Kidney (tissue), 14 donors: ENCODE data around the gene LBX1. TPM values are rescaled to one million over a fixed set of nuclear protein-coding genes. Genes with fewer than 3 reads are reported as not detected.

Source experiments
- DNase-seq, 5 donors: peaks; one replicate each; pipeline ENCODE4 v3.0.0-alpha.2; 2013 to 2020
- FAIRE-seq: peaks from 2 replicates; lab custom pipeline; 2012; peaks lifted over from hg19 to GRCh38; lab: Jason Lieb, UNC
- H3K27ac ChIP-seq, 2 donors: one replicate each; pipeline ENCODE4 v1.7.0; 2013; ENCODE audit warnings: low read depth in 2 of 2, low read length in 2 of 2, inconsistent platforms in 1 of 2
- H3K27me3 ChIP-seq: one replicate; pipeline ENCODE4 v1.7.1; 2013; ENCODE audit warnings: low read length, inconsistent platforms; ENCODE audit not compliant: control insufficient read depth, insufficient read depth
- H3K36me3 ChIP-seq, 3 donors: one replicate each; pipeline versions ENCODE4 v1.7.0 to v1.7.1; 2013; ENCODE audit warnings: low read length in 3 of 3, control low read depth in 1 of 3, inconsistent platforms in 1 of 3; ENCODE audit not compliant: insufficient read depth in 3 of 3, control insufficient read depth in 2 of 3
- H3K4me1 ChIP-seq, 3 donors: one replicate each; pipeline versions ENCODE4 v1.7.0 to v1.7.1; 2013; ENCODE audit warnings: low read length in 3 of 3, inconsistent platforms in 1 of 3, low read depth in 1 of 3; ENCODE audit not compliant: control insufficient read depth in 2 of 3, insufficient read depth in 2 of 3
- H3K4me3 ChIP-seq, 3 donors: one replicate each; pipeline versions ENCODE4 v1.7.0 to v1.8.1; 2013; ENCODE audit warnings: low read length in 3 of 3, control low read depth in 1 of 3, inconsistent platforms in 1 of 3
- H3K9ac ChIP-seq, 3 donors: one replicate each; pipeline versions ENCODE4 v1.7.0 to v1.7.1; 2013; ENCODE audit warnings: low read length in 3 of 3, control low read depth in 1 of 3, inconsistent platforms in 1 of 3
- H3K9me3 ChIP-seq, 3 donors: one replicate each; pipeline versions ENCODE4 v1.7.0 to v1.7.1; 2013; ENCODE audit warnings: low read length in 3 of 3, control low read depth in 1 of 3, inconsistent platforms in 1 of 3; ENCODE audit not compliant: control insufficient read depth in 2 of 3, insufficient read depth in 1 of 3
- intact Hi-C: fragments of 100-400 bp; cut with DNase I; formaldehyde crosslinking; loops from one replicate; pipeline ENCODE4 v1.11.1; 2022
- polyA plus RNA-seq: library from polyadenylated mRNA; stranded (reverse); fragments of 350-450 nt; fragmentation: Illumina TruSeq; extraction: RNeasy Lipid Tissue Mini Kit (QIAGEN cat#74804); gene quantifications from one replicate; pipeline ENCODE4 v1.2.3, GENCODE V29; 2014; ENCODE audit warnings: low read depth, low replicate concordance; ENCODE audit not compliant: insufficient read depth
- total RNA-seq: library from RNA; stranded (reverse); fragmentation: NEBNext Ultra II Directional; extraction: Animal tissue kit (Norgen Biotek cat#: 25700); gene quantifications from one replicate; pipeline ENCODE4 v1.2.1, GENCODE V29; 2021
- TF ChIP-seq, protein P1 (sequence below): IDR thresholded peaks from 3 replicates; pipeline ENCODE4 v1.5.1; 2012; ENCODE audit warnings: mild to moderate bottlenecking, moderate library complexity, borderline replicate concordance; ENCODE audit not compliant: insufficient read depth; ENCODE audit errors: extremely low read depth
- donor health status: control.
- donor health status: control.
- donor health status: control.
- donor health status: control.
- donor health status: control.
- donor health status: DM: yes; HTN: yes; CAD: no.
- donor health status: Normal renal cell carcinoma (clear cell type).

Gene LBX1
- total and polyA plus RNA-seq, 2 donors from 2014 or later: not detected

DNA sequence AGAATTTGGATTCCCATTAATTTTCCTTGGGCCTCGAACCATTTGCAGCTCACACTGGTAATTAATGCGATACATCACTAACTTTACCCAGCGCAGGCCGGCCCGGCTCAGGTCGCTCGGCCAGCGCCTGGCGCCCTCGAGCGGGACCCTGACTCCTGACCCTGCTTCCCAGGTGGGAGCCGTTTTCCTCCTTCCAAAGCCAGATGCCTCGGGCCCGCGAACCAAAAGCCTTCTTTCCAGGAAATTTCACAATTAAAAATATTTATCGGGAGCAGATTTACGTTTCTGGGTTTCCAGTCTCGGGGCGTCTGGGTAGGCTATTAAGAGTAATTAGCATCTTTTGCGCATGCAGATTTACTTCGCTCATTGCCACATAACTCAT, 12.2 kb downstream of the LBX1 start:
- Histone ChIP-seq H3K9me3 (no peaks in the 10 kb centered on the region), H3K4me1 (peaks cover 0 to 9% (median 0%) of the 10 kb centered on the region in 3 donors), H3K36me3 (no peaks in the 10 kb centered on the region), H3K27ac (no peak overlapping the region), H3K4me3 (no peak overlapping the region), H3K9ac (no peak overlapping the region), H3K27me3 (peaks cover 68% of the 10 kb centered on the region)
- DNase-seq: peak in 1 of 5 donors; percentile 16
- intact Hi-C loops: loop anchor here (10.0 kb wide), 1 partner anchor 348 kb away; no protein-coding TSS in a partner anchor
- FAIRE-seq: no peak
- TF ChIP-seq, protein P1, sequence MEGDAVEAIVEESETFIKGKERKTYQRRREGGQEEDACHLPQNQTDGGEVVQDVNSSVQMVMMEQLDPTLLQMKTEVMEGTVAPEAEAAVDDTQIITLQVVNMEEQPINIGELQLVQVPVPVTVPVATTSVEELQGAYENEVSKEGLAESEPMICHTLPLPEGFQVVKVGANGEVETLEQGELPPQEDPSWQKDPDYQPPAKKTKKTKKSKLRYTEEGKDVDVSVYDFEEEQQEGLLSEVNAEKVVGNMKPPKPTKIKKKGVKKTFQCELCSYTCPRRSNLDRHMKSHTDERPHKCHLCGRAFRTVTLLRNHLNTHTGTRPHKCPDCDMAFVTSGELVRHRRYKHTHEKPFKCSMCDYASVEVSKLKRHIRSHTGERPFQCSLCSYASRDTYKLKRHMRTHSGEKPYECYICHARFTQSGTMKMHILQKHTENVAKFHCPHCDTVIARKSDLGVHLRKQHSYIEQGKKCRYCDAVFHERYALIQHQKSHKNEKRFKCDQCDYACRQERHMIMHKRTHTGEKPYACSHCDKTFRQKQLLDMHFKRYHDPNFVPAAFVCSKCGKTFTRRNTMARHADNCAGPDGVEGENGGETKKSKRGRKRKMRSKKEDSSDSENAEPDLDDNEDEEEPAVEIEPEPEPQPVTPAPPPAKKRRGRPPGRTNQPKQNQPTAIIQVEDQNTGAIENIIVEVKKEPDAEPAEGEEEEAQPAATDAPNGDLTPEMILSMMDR: no peak

DNA sequence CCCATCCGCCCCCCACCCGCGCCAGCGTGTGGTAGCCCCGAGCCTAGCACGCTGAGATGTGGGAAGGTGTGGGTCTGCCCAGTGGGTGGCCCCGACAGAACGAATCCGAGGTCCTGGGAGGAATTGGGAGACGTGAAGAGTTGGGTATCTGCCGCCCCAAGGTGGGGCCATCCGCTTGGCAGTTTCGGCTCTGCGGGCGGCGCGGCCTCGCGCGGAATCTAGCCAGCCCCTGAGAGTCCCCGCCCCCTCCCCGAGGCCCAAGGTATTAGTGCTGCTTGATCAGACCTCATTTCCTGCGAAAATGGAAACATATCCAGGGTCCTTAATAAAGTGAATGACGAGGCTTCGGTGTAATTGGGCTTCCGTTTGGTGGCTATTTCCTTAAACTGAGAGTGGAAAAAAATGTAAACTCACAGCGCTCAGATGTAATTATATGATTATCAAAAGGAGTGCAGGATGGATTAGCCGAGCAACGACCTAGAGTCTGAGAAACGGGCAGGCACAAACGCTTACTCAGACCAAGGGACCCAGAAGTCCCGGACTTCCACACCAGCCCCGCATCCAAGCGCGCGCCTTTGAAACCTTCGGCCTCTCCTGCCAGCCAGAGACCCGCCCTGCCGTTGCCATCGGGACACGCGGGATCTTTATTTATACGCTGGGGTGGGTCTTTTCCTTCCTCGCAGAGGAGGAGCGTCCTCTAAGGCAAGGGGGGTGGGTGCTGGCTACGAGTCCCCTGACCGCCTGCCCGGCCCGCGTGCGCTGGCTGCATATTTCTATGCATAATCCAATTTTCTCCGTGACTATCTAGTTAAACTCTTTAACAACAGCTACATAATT, 12.8 kb downstream of the LBX1 start:
- intact Hi-C loops: loop anchor here (10.0 kb wide), 1 partner anchor 348 kb away; no protein-coding TSS in a partner anchor
- no peaks in the 10 kb centered on the region for H3K9me3 ChIP-seq
- no peak overlapping the region for H3K9ac ChIP-seq
- no peak overlapping the region for H3K27ac ChIP-seq
- TF ChIP-seq, protein P1: no peak
- FAIRE-seq: no peak
- H3K4me1 ChIP-seq: peaks cover 0 to 9% (median 0%) of the 10 kb centered on the region in 3 donors
- no peaks in the 10 kb centered on the region for H3K36me3 ChIP-seq
- no peak overlapping the region for H3K4me3 ChIP-seq
- H3K27me3 ChIP-seq: peaks cover 66% of the 10 kb centered on the region
- DNase-seq: peak in 3 of 5 donors; percentile 39 to 58 (median 57)

DNA sequence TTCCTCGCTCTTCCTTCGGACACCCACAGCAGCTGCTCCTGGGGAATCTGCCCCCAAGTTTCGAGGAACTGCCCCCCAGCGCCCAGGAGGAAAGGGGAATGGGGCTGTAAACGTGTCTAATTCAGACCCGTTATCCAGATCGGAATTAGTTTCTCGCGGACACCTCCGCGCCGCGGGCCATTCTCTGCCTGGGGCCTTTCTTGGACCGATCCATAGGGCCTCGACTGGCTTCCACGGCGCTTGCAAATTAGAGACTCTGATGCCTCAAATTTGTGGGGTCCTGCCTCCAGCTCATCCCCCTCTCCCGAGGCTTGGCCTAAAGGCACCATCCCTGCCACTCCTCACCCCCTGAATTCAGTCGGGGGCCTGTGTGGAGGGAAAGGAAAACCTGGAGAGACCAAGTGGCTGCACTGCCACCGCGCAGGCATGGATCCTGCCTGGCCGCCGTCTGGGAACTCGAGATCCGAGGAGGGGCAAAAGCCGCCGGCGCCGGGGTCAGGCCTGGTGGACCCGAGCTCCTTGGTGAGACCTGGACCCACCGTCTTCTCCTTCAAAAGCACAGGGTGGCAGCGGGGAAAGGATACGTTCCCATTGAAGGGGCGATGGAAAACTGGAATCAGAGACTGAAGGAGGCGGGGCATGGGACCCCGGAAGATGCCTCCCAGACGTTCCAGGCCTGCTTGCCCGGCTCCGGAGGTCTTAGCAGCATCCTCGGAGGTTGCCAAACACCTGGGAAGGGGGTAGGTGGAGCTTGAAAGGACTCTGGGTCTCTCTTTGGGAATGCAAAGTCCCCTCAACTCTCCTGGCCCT, 13.7 kb downstream of the LBX1 start:
- H3K4me1 ChIP-seq: peaks cover 0 to 9% (median 0%) of the 10 kb centered on the region in 3 donors
- H3K27me3 ChIP-seq: peaks cover 58% of the 10 kb centered on the region
- TF ChIP-seq, protein P1: no peak
- no peak overlapping the region for H3K4me3 ChIP-seq
- H3K9ac ChIP-seq: no peak overlapping the region
- H3K9me3 ChIP-seq: no peaks in the 10 kb centered on the region
- FAIRE-seq (no peak), DNase-seq (peak in 1 of 5 donors; percentile 28)
- H3K27ac ChIP-seq: no peak overlapping the region
- intact Hi-C loops: loop anchor here (10.0 kb wide), 1 partner anchor 349 kb away; no protein-coding TSS in a partner anchor
- no peaks in the 10 kb centered on the region for H3K36me3 ChIP-seq
